Frontal cortex (tissue), 4 donors: ENCODE measurements around the gene ULK3. TPM values are rescaled to one million over a fixed set of nuclear protein-coding genes. Genes with fewer than 3 reads are reported as not detected.

Experiments
- DNase-seq, 2 donors: peaks; one replicate each; pipeline ENCODE4 v3.0.0; 2012; ENCODE audit warnings: low spot score in 2 of 2
- FAIRE-seq: peaks from 2 replicates; lab custom pipeline; 2012; peaks lifted over from hg19 to GRCh38; lab: Jason Lieb, UNC
- total RNA-seq: library from RNA; depleted of rRNA; stranded (reverse); fragments of >200 nt; gene quantifications from one replicate; pipeline ENCODE4 v1.2.3, GENCODE V29; 2014
- donor health status: control.
- donor health status: control.
- donor health status: control.

The ULK3 gene
- total RNA-seq, 1 donor from 2014 or later: 30.6 TPM

DNA sequence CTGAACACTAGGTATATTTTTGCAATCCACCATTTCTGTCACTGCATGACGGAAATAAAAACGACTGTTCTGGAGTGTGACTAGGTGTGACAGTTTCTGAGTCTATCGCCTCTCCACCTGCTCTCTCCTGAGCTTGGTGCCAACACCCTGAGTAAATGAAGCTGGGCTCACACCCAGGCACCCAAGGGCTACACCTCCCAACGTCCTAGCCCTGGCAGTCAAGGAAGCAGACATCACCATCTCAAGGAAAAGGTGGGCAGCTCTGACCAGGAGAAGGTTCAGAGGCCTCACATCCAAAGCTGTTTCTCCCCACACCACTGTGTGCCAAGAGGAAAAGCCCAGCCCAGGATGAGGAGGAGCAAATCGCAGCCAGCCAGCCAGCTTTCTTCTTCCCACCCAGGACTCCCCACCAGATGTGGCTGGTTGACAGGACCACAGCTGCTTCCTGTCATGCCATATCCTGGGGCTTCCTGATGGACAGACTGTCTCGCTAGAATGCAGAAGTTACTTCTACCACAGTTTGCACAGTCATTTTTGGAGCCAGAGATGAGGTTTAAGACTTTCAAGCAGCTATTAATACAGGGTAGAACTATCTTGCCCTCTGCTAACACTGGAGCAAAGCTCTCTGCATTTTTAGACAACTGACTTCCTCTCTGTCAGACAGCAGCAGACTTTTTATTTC lies 26.9 kb upstream of the ULK3 start:
- no peak for DNase-seq
- no peak for FAIRE-seq

DNA sequence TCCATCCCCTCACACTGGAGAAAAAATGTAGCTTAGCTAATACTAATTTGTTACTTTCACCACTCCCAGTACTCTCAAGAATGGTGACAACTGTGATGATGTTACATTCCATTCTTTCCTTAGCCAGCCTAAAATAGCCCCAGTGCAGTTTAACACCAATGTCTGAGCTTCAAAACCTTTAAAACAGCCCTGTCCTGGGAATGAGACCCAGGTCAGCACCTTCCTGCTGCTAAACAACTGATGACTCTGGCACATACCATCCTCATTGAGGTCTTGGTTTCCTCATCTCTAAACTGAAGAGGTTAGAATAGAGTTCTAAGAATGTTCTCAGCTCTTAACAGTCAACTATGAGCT lies 26.4 kb upstream of the ULK3 start:
- no peak for FAIRE-seq
- DNase-seq: no peak

GRCh38 chr15:74868059-74868458 lies 25.1 kb upstream of the ULK3 start:
- FAIRE-seq: no peak

DNA sequence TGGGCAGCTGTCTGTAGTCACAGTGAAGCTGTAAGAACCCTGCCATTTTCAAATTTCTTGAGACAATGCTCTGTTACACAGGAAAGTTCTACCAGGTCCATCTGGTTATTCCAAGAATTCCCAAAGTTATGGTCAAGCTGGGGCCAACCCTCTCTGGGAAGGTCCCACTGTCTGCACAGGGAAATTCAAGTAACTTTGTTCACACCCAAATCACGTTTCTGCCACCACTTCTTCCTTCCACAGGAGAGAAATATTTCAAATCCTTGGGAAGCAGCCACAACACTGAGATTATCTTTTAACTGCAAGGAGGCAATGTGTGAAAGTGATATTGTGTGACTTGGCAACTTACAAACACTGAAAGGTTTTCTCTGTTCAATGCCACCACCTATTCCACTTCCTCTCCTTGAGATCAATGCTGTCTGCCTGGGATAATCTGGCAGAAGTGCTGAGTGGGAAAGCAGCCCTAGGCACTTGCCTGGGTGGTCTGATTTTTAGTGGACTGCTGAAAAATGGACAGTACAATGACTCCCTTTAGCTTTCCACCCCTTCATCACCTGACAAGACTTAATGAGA lies 24.6 kb upstream of the ULK3 start:
- DNase-seq: no peak
- no peak for FAIRE-seq

More at GRCh38 chr15:74868059-74868458, 25.1 kb upstream of the ULK3 start:
- no peak for DNase-seq

DNA sequence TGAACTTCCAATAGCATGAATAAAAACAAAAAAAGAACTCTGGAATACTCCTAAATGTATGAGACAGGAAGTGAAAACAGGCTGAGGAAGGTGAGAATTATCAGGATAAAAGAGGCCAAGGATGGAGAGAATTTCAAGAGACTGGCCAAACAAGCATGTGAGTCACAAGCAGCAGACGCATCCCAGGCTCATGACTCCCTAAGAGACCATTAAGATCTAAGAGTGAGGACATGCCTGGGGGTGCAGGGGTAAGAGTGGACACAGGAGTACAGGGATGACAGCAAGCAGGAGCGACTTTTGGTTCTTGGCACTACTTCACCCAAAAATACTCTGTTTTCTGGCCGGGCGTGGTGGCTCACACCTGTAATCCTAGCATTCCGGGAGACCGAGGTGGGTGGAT lies 23.1 kb upstream of the ULK3 start:
- no peak for FAIRE-seq
- no peak for DNase-seq

GRCh38 chr15:74865316-74865715 lies 22.4 kb upstream of the ULK3 start:
- no peak for DNase-seq
- FAIRE-seq: no peak

- no peak for DNase-seq
Observed at GRCh38 chr15:74864296-74864695, 21.3 kb upstream of the ULK3 start.

DNA sequence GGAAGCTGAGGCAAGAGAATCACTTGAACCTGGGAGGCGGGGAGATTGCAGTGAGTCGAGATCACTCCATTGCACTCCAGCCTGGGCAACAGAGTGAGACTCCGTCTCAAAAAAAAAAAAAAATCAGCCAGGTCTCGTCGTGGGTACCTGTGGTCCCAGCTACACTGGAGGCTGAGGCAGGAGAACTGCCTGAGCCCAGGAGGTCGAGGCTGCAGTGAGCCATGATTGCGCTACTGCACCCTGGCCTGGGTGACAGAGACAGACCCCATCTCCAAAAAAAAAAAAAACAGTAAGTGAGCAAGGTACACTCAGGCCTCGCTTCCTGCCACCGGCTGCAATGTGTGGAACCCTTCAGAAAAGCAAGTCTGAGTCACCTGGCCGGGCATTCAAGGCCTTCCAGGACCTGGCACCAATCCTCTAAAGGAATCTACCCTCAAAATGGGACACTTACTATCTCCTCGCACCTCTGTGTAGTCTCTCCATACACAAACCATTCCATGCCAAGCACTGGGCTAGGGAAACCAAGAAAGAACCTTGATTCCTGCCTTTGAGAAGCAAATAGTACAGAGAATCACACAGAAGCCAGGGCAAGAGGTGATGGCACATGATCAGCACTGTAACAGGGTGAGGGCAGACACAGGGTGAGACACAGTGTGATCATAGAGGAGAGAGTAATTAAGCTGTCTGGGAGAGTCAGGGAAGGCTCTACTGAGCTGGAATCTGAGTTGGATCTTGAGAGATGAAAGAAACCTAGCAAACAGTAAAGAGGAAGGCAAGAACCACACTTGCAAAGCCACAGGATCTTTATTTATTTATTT lies 20.5 kb upstream of the ULK3 start:
- no peak for DNase-seq
- no peak for FAIRE-seq

More at GRCh38 chr15:74864296-74864695, 21.3 kb upstream of the ULK3 start:
- FAIRE-seq: no peak

DNA sequence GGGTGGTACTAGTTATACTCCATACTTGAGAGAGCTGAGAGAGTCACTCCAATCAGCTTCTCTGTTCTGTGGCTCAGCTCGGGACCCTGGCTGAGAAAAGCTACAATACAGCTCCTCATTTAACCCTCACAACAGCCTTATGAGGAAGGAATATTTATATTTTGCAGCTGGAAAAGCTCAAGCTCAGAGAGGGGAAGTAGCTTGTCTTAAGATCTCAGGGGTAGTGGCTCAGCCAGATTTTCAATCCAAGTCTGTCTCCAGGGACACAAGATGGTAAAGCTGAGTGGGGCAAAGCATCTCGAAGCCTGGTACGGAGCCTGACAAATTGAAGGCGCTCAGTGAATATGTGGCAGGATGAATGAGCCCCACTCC lies 15.4 kb upstream of the ULK3 start:
- DNase-seq (no peak), FAIRE-seq (no peak)

- no peak for DNase-seq
Observed at GRCh38 chr15:74857671-74858368, 14.9 kb upstream of the ULK3 start.

DNA sequence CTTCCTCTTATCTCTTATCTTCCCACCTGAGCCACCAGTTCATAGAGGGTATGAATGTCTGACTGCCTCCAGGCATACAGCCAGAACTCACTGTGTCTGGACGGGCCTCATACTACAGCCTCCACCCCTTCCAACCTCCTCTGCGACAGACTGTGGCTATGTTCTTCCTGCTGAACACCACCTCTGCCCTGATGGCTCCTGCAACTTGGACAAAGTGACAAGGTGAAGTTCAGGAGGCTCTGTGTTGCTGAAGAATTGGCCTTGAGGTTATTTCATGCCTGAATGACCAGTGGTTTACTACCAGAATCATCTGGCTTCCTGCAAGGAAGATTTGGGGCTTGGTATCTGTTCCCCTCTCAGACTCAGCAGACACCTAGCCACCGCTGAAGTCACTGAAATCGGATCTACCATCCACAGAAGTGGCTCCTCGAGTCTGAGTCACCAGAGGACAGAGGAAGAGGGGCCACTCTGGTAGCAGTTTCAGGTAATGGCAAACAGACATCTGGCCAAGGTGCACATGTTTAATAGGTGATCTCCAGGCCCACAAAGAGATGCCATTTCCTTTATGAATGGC lies 14.2 kb upstream of the ULK3 start:
- FAIRE-seq (no peak), DNase-seq (no peak)

More at GRCh38 chr15:74857671-74858368, 14.9 kb upstream of the ULK3 start:
- FAIRE-seq: no peak

- FAIRE-seq: no peak
- DNase-seq: no peak
Observed at GRCh38 chr15:74856537-74856936, 13.6 kb upstream of the ULK3 start.

- FAIRE-seq (no peak), DNase-seq (no peak)
Observed at GRCh38 chr15:74855857-74856256, 12.9 kb upstream of the ULK3 start.

- FAIRE-seq (no peak), DNase-seq (no peak)
Observed at GRCh38 chr15:74854453-74855022, 11.6 kb upstream of the ULK3 start.

DNA sequence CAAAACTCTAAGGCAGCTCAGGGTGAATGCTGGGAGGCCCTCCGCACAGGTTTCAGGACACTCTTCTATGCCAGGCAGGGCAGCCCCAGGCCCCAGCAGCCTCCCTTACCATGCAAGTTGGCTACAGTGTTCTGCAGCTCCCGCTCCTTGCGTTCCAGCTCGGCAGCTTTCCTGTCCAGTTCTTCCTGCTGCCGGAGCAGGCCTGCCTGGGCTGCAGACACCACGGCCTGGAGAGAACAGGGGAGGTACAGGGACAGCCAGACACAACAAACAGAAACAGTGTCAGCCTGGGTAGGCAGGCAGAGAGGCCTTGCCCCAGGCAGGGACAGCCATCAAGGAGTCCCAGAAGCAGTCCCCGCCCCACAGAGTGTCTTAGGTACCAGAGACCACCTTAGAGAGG lies 9.0 kb upstream of the ULK3 start:
- DNase-seq (no peak), FAIRE-seq (no peak)

GRCh38 chr15:74850393-74850792 lies 7.4 kb upstream of the ULK3 start:
- FAIRE-seq (no peak), DNase-seq (no peak)

- DNase-seq (no peak), FAIRE-seq (no peak)
Observed at GRCh38 chr15:74847432-74847831, 4.5 kb upstream of the ULK3 start.

GRCh38 chr15:74845581-74845980 lies 2.6 kb upstream of the ULK3 start:
- FAIRE-seq (no peak), DNase-seq (no peak)

DNA sequence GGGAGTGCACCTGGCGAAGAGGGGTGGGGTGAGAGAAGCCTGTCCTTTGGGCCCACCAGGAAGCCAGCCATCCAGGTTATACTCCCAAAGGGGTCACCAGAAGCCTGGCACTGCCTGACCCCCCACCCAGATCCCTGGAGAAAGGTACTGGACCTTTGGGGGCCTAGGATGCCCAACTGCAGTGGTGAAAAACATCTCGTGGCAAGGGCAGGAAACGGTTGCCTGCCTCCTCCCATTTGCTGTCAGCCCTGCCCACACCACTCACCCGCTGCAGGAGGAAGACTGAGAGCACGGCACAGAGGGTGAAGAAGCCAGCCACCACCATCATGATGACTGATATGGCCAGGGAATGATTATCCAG lies 2.2 kb upstream of the ULK3 start:
- DNase-seq (no peak), FAIRE-seq (no peak)
